ENCODE results near the gene HTT. TPM values are rescaled to one million over a fixed set of nuclear protein-coding genes. Genes with fewer than 3 reads are reported as not detected.

HTT gene
- total RNA-seq, 5 donors from 2014 or later (not counting 1 experiment from before 2014, with no cell fraction given): 60.3 to 97.1 (median 71.4) TPM

DNA sequence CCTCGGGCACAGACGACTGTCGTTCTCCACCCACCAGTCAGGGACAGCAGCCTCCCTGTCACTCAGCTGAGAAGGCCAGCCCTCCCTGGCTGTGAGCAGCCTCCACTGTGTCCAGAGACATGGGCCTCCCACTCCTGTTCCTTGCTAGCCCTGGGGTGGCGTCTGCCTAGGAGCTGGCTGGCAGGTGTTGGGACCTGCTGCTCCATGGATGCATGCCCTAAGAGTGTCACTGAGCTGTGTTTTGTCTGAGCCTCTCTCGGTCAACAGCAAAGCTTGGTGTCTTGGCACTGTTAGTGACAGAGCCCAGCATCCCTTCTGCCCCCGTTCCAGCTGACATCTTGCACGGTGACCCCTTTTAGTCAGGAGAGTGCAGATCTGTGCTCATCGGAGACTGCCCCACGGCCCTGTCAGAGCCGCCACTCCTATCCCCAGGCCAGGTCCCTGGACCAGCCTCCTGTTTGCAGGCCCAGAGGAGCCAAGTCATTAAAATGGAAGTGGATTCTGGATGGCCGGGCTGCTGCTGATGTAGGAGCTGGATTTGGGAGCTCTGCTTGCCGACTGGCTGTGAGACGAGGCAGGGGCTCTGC, 166.5 kb downstream of the HTT start:
- Histone ChIP-seq H3K4me3 (ENCODE audit: control insufficient read depth in 1 of 2, extremely low read depth in 1 of 2, low read length in 1 of 2) (no peak overlapping the region), H3K27me3 (replicated peaks in 1 of 2; ENCODE audit: control insufficient read depth in 2 of 2, extremely low read depth in 1 of 2, insufficient read depth in 2 of 2, low read length in 1 of 2) (no peaks in the 10 kb centered on the region), H3K4me1 (ENCODE audit: control insufficient read depth in 1 of 2, extremely low read depth in 1 of 2, insufficient read depth in 2 of 2, low read length in 2 of 2) (peaks cover 0 to 9% of the 10 kb centered on the region in 2 experiments), H3K27ac (ENCODE audit: low read length) (no peak overlapping the region), H3K9me3 (no peaks in the 10 kb centered on the region), H3K36me3 (ENCODE audit: control insufficient read depth in 2 of 2, extremely low read depth in 1 of 2, insufficient read depth in 1 of 2, low read length in 1 of 2) (peaks cover 11 to 41% of the 10 kb centered on the region in 2 donors)
- ATAC-seq (replicated peaks in 1 of 4): no peak
- ChIA-PET CTCF (no interaction called here), POLR2A (no interaction called here)
- Mint-ChIP-seq H3K4me3 (no peak overlapping the region), H3K9me3 (no peaks in the 10 kb centered on the region), H3K27me3 (no peaks in the 10 kb centered on the region), H3K36me3 (peaks cover 14% of the 10 kb centered on the region), H3K27ac (no peak overlapping the region), H3K4me1 (peaks cover 16 to 19% (median 17%) of the 10 kb centered on the region in 3 donors)
- WGBS (ENCODE audit: insufficient coverage): 90% methylated on average over 12 of the region's 13 CpGs
- DNase-seq: no peak

DNA sequence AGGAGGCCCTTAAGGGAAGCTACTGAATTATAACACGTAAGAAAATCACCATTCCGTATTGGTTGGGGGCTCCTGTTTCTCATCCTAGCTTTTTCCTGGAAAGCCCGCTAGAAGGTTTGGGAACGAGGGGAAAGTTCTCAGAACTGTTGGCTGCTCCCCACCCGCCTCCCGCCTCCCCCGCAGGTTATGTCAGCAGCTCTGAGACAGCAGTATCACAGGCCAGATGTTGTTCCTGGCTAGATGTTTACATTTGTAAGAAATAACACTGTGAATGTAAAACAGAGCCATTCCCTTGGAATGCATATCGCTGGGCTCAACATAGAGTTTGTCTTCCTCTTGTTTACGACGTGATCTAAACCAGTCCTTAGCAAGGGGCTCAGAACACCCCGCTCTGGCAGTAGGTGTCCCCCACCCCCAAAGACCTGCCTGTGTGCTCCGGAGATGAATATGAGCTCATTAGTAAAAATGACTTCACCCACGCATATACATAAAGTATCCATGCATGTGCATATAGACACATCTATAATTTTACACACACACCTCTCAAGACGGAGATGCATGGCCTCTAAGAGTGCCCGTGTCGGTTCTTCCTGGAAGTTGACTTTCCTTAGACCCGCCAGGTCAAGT, 167.5 kb downstream of the HTT start:
- H3K27me3 Mint-ChIP-seq: no peaks in the 10 kb centered on the region
- peaks cover 16 to 19% (median 17%) of the 10 kb centered on the region in 3 donors for H3K4me1 Mint-ChIP-seq
- POLR2A ChIA-PET: no interaction called here
- H3K9me3 Mint-ChIP-seq: no peaks in the 10 kb centered on the region
- peak overlapping the region in 1 of 2 donors; percentile 35 for H3K27ac Mint-ChIP-seq
- H3K27me3 ChIP-seq (replicated peaks in 1 of 2; ENCODE audit: control insufficient read depth in 2 of 2, extremely low read depth in 1 of 2, insufficient read depth in 2 of 2, low read length in 1 of 2): no peaks in the 10 kb centered on the region
- CTCF ChIA-PET: no interaction called here
- peaks cover 14% of the 10 kb centered on the region for H3K36me3 Mint-ChIP-seq
- peaks cover 11 to 36% of the 10 kb centered on the region in 2 donors for H3K36me3 ChIP-seq (ENCODE audit: control insufficient read depth in 2 of 2, extremely low read depth in 1 of 2, insufficient read depth in 1 of 2, low read length in 1 of 2)
- peaks cover 0 to 12% of the 10 kb centered on the region in 2 experiments for H3K4me1 ChIP-seq (ENCODE audit: control insufficient read depth in 1 of 2, extremely low read depth in 1 of 2, insufficient read depth in 2 of 2, low read length in 2 of 2)
- H3K4me3 ChIP-seq (ENCODE audit: control insufficient read depth in 1 of 2, extremely low read depth in 1 of 2, low read length in 1 of 2): no peak overlapping the region
- 98% methylated on average over 12 of the region's 17 CpGs for WGBS (ENCODE audit: insufficient coverage)
- DNase-seq: no peak
- H3K27ac ChIP-seq (ENCODE audit: low read length): no peak overlapping the region
- H3K9me3 ChIP-seq: no peaks in the 10 kb centered on the region
- no peak for ATAC-seq (replicated peaks in 1 of 4)
- no peak overlapping the region for H3K4me3 Mint-ChIP-seq

DNA sequence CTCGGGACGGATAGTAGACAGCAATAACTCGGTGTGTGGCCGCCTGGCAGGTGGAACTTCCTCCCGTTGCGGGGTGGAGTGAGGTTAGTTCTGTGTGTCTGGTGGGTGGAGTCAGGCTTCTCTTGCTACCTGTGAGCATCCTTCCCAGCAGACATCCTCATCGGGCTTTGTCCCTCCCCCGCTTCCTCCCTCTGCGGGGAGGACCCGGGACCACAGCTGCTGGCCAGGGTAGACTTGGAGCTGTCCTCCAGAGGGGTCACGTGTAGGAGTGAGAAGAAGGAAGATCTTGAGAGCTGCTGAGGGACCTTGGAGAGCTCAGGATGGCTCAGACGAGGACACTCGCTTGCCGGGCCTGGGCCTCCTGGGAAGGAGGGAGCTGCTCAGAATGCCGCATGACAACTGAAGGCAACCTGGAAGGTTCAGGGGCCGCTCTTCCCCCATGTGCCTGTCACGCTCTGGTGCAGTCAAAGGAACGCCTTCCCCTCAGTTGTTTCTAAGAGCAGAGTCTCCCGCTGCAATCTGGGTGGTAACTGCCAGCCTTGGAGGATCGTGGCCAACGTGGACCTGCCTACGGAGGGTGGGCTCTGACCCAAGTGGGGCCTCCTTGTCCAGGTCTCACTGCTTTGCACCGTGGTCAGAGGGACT, 168.8 kb downstream of the HTT start:
- Histone ChIP-seq H3K27ac (ENCODE audit: low read length) (no peak overlapping the region), H3K4me1 (ENCODE audit: control insufficient read depth in 1 of 2, extremely low read depth in 1 of 2, insufficient read depth in 2 of 2, low read length in 2 of 2) (peaks cover 0 to 12% of the 10 kb centered on the region in 2 experiments), H3K36me3 (ENCODE audit: control insufficient read depth in 2 of 2, extremely low read depth in 1 of 2, insufficient read depth in 1 of 2, low read length in 1 of 2) (peaks cover 11 to 28% of the 10 kb centered on the region in 2 donors), H3K27me3 (replicated peaks in 1 of 2; ENCODE audit: control insufficient read depth in 2 of 2, extremely low read depth in 1 of 2, insufficient read depth in 2 of 2, low read length in 1 of 2) (no peaks in the 10 kb centered on the region), H3K4me3 (ENCODE audit: control insufficient read depth in 1 of 2, extremely low read depth in 1 of 2, low read length in 1 of 2) (no peak overlapping the region), H3K9me3 (no peaks in the 10 kb centered on the region)
- peaks cover 7% of the 10 kb centered on the region for H3K36me3 Mint-ChIP-seq
- no peak overlapping the region for H3K4me3 Mint-ChIP-seq
- H3K9me3 Mint-ChIP-seq: no peaks in the 10 kb centered on the region
- no peak overlapping the region for H3K27ac Mint-ChIP-seq
- CTCF ChIA-PET: no interaction called here
- peak; percentile 33 to 70 (median 54) for ATAC-seq (replicated peaks in 1 of 4)
- 86% methylated on average over 12 of the region's 23 CpGs for WGBS (ENCODE audit: insufficient coverage)
- POLR2A ChIA-PET: no interaction called here
- DNase-seq: peak in 15 of 35 experiments; percentile 4 to 27 (median 11)
- peaks cover 16 to 19% (median 17%) of the 10 kb centered on the region in 3 donors for H3K4me1 Mint-ChIP-seq
- H3K27me3 Mint-ChIP-seq: no peaks in the 10 kb centered on the region

DNA sequence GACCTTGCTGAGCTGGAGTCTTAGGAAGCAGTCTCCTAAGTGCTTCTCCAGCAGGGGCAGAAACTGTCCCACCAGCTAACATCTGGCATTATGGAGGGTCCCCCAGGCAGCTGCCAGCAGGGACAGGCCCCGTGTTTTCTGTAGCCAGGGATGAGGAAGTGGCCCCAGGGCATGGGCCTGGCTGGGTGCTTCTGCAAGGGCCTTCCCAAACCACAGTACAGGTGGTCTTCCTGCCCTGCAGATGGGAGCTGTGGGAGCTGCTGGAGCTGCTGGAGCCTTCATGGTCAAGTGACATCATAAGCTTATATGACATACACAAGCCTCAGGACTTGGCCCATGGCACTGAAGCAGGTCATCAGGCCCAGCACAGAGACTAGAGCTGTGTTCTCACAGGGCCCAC, 169.5 kb downstream of the HTT start:
- Histone ChIP-seq H3K9me3 (no peaks in the 10 kb centered on the region), H3K27me3 (replicated peaks in 1 of 2; ENCODE audit: control insufficient read depth in 2 of 2, extremely low read depth in 1 of 2, insufficient read depth in 2 of 2, low read length in 1 of 2) (no peaks in the 10 kb centered on the region), H3K27ac (ENCODE audit: low read length) (no peak overlapping the region), H3K36me3 (ENCODE audit: control insufficient read depth in 2 of 2, extremely low read depth in 1 of 2, insufficient read depth in 1 of 2, low read length in 1 of 2) (peaks cover 11 to 23% of the 10 kb centered on the region in 2 donors), H3K4me3 (ENCODE audit: control insufficient read depth in 1 of 2, extremely low read depth in 1 of 2, low read length in 1 of 2) (no peak overlapping the region), H3K4me1 (ENCODE audit: control insufficient read depth in 1 of 2, extremely low read depth in 1 of 2, insufficient read depth in 2 of 2, low read length in 2 of 2) (peaks cover 0 to 12% of the 10 kb centered on the region in 2 experiments)
- H3K27me3 Mint-ChIP-seq: no peaks in the 10 kb centered on the region
- ChIA-PET POLR2A (no interaction called here), CTCF (no interaction called here)
- no peaks in the 10 kb centered on the region for H3K9me3 Mint-ChIP-seq
- 25% methylated on average over 1 of the region's 1 CpG for WGBS (ENCODE audit: insufficient coverage)
- ATAC-seq (replicated peaks in 1 of 4) (no peak), DNase-seq (no peak)
- H3K36me3 Mint-ChIP-seq: peaks cover 3% of the 10 kb centered on the region
- no peak overlapping the region for H3K27ac Mint-ChIP-seq
- H3K4me3 Mint-ChIP-seq: no peak overlapping the region
- H3K4me1 Mint-ChIP-seq: peaks cover 16 to 19% (median 17%) of the 10 kb centered on the region in 3 donors

DNA sequence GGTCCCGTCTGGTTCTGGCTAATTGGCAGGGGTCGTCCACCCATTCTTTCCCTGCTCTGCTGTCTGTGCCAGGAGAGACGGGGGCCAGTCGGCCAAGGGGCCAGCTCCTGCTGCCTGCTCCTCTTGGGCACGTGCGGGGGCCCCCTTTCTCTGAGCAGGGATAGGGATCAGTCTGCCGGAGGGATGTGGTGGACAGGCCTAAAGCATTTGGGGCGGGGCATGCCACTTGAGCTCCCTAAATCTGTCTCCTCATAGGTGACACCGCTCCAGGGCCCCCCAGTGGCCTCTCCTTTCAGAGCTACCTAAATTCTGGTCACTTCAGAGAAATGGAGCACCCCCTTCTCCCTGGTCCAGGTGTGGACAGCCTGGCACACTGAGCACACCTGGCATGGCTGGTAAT, 170.3 kb downstream of the HTT start:
- H3K27me3 ChIP-seq (replicated peaks in 1 of 2; ENCODE audit: control insufficient read depth in 2 of 2, extremely low read depth in 1 of 2, insufficient read depth in 2 of 2, low read length in 1 of 2): no peaks in the 10 kb centered on the region
- H3K27me3 Mint-ChIP-seq: no peaks in the 10 kb centered on the region
- WGBS (ENCODE audit: insufficient coverage): 91% methylated on average over 6 of the region's 9 CpGs
- no peak overlapping the region for H3K27ac Mint-ChIP-seq
- peaks cover 16 to 19% (median 17%) of the 10 kb centered on the region in 3 donors for H3K4me1 Mint-ChIP-seq
- H3K36me3 Mint-ChIP-seq: peaks cover under 1% of the 10 kb centered on the region
- H3K36me3 ChIP-seq (ENCODE audit: control insufficient read depth in 2 of 2, extremely low read depth in 1 of 2, insufficient read depth in 1 of 2, low read length in 1 of 2): peaks cover 6 to 16% of the 10 kb centered on the region in 2 donors
- no peak overlapping the region for H3K4me3 ChIP-seq (ENCODE audit: control insufficient read depth in 1 of 2, extremely low read depth in 1 of 2, low read length in 1 of 2)
- H3K27ac ChIP-seq (ENCODE audit: low read length): no peak overlapping the region
- H3K4me1 ChIP-seq (ENCODE audit: control insufficient read depth in 1 of 2, extremely low read depth in 1 of 2, insufficient read depth in 2 of 2, low read length in 2 of 2): peaks cover 0 to 12% of the 10 kb centered on the region in 2 experiments
- H3K9me3 Mint-ChIP-seq: no peaks in the 10 kb centered on the region
- CTCF ChIA-PET: no interaction called here
- H3K4me3 Mint-ChIP-seq: no peak overlapping the region
- ATAC-seq (replicated peaks in 1 of 4): no peak
- no peaks in the 10 kb centered on the region for H3K9me3 ChIP-seq
- POLR2A ChIA-PET: no interaction called here
- DNase-seq: no peak

DNA sequence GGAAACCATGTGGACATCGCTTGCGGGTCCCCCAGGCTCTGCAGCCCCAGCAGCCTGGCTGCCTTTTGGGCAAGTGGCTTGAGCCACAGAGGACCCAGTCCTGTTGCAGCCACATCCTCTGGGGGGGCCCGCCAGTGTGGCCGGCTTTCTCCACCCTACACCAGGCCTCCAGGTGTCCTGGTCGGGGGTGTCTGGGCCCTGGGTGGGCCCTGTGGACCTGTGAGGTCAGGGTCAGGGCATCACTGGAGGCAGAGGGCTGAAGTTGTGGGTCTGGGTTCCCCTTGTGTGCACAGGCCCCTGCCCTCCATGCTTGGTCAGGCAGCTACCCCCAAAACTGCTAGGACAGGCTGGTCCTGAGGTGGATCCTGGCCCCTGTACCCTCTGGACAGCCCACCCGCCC, 171.2 kb downstream of the HTT start:
- no peaks in the 10 kb centered on the region for H3K36me3 Mint-ChIP-seq

More for the DNA sequence above, 171.2 kb downstream of the HTT start:
- no peak overlapping the region for H3K4me3 ChIP-seq (ENCODE audit: control insufficient read depth in 1 of 2, extremely low read depth in 1 of 2, low read length in 1 of 2)
- H3K27ac ChIP-seq (ENCODE audit: low read length): no peak overlapping the region
- H3K27ac Mint-ChIP-seq: no peak overlapping the region
- DNase-seq (no peak), ATAC-seq (replicated peaks in 1 of 4) (no peak)
- H3K4me3 Mint-ChIP-seq: no peak overlapping the region
- H3K9me3 Mint-ChIP-seq: no peaks in the 10 kb centered on the region
- no peaks in the 10 kb centered on the region for H3K27me3 Mint-ChIP-seq
- H3K4me1 Mint-ChIP-seq: peaks cover 16 to 19% (median 17%) of the 10 kb centered on the region in 3 donors
- peaks cover 0 to 12% of the 10 kb centered on the region in 2 experiments for H3K4me1 ChIP-seq (ENCODE audit: control insufficient read depth in 1 of 2, extremely low read depth in 1 of 2, insufficient read depth in 2 of 2, low read length in 2 of 2)
- no peaks in the 10 kb centered on the region for H3K9me3 ChIP-seq
- WGBS (ENCODE audit: insufficient coverage): 71% methylated on average over 4 of the region's 6 CpGs
- H3K27me3 ChIP-seq (replicated peaks in 1 of 2; ENCODE audit: control insufficient read depth in 2 of 2, extremely low read depth in 1 of 2, insufficient read depth in 2 of 2, low read length in 1 of 2): no peaks in the 10 kb centered on the region
- ChIA-PET CTCF (no interaction called here), POLR2A (no interaction called here)
- H3K36me3 ChIP-seq (ENCODE audit: control insufficient read depth in 2 of 2, extremely low read depth in 1 of 2, insufficient read depth in 1 of 2, low read length in 1 of 2): peaks cover 4 to 6% of the 10 kb centered on the region in 2 donors
